SK-MEL-5 (cell line): ENCODE measurements around the gene SUSD6. TPM values are rescaled to one million over a fixed set of nuclear protein-coding genes. Genes with fewer than 3 reads are reported as not detected.
"Not testable (repeated sequence)": the region's sequence is repeated elsewhere in the genome, so short reads cannot be mapped to it uniquely, and the experiment has no call there.

Source experiments
- DNase-seq: peaks from one replicate; pipeline ENCODE4 v3.0.0-alpha.2; 2016; ENCODE audit warnings: low read depth, low spot score
- in situ Hi-C: cut with HindIII; loops from 2 replicates; pipeline ENCODE4 v1.10.0; 2016; ENCODE audit warnings: low sequenced_read_pairs, high pct_unique_total_duplicates, low pct_unique_long_range_greater_than_20kb
- total RNA-seq: library from RNA; depleted of rRNA; stranded (reverse); fragments of >200 nt; shearing (Covaris generic); gene quantifications from 2 replicates; pipeline ENCODE4 v1.2.3, GENCODE V29; 2014

The SUSD6 gene
- total RNA-seq, 1 experiment from 2014 or later, result 3.5 TPM

- peak; percentile 78 for DNase-seq
- in situ Hi-C loops, result no loop called here
Observed at GRCh38 chr14:69695322-69696203, 84.2 kb downstream of the SUSD6 start.

GRCh38 chr14:69696204-69696527, 84.8 kb downstream of the SUSD6 start:
- in situ Hi-C loops, result no loop called here
- DNase-seq, result no peak

GRCh38 chr14:69696633-69697557, 85.5 kb downstream of the SUSD6 start:
- in situ Hi-C loops, result no loop called here
- DNase-seq, result peak; percentile 33

GRCh38 chr14:69698572-69698971, 87.2 kb downstream of the SUSD6 start:
- in situ Hi-C loops, result no loop called here
- DNase-seq, result no peak

GRCh38 chr14:69699243-69699642, 87.8 kb downstream of the SUSD6 start:
- in situ Hi-C loops, DNase-seq: not testable (repeated sequence)

GRCh38 chr14:69699748-69700303, 88.4 kb downstream of the SUSD6 start:
- in situ Hi-C loops, result no loop called here
- DNase-seq, result no peak

GRCh38 chr14:69700575-69700974, 89.2 kb downstream of the SUSD6 start:
- in situ Hi-C loops, result no loop called here
- DNase-seq, result no peak

- no peak for DNase-seq
- in situ Hi-C loops, result no loop called here
Observed at GRCh38 chr14:69701291-69701690, 89.9 kb downstream of the SUSD6 start.

- no peak for DNase-seq
- in situ Hi-C loops, result no loop called here
Observed at GRCh38 chr14:69701857-69702256, 90.5 kb downstream of the SUSD6 start.

GRCh38 chr14:69703047-69704039, 91.9 kb downstream of the SUSD6 start:
- in situ Hi-C loops, result no loop called here
- DNase-seq, result no peak

- no peak for DNase-seq
- in situ Hi-C loops, result no loop called here
Observed at GRCh38 chr14:69704319-69704718, 92.9 kb downstream of the SUSD6 start.

GRCh38 chr14:69705706-69706105, 94.3 kb downstream of the SUSD6 start:
- in situ Hi-C loops, result no loop called here
- DNase-seq, result no peak

GRCh38 chr14:69708049-69708448, 96.7 kb downstream of the SUSD6 start:
- in situ Hi-C loops, result no loop called here
- no peak for DNase-seq

GRCh38 chr14:69708586-69709560, 97.5 kb downstream of the SUSD6 start:
- in situ Hi-C loops, result no loop called here
- DNase-seq, result peak; percentile 59

- no peak for DNase-seq
- in situ Hi-C loops, result no loop called here
Observed at GRCh38 chr14:69710378-69710777, 99.0 kb downstream of the SUSD6 start.

GRCh38 chr14:69711065-69711464, 99.7 kb downstream of the SUSD6 start:
- DNase-seq, result no peak
- in situ Hi-C loops, result no loop called here
